Tibial nerve (tissue), 4 donors: Measurements from ENCODE around the gene ZBTB48. TPM values are rescaled to one million over a fixed set of nuclear protein-coding genes. Genes with fewer than 3 reads are reported as not detected.

Experiments used
- DNase-seq, 2 donors: peaks; one replicate each; pipeline ENCODE4 v3.0.0-alpha.2; 2019; ENCODE audit warnings: low spot score in 2 of 2
- H3K27ac ChIP-seq, 4 donors: fragments of 200-600 bp; sonication (generic) in 3 of 4; one replicate each; pipeline ENCODE4 v1.5.1; 2017 to 2019; ENCODE audit warnings: mild to moderate bottlenecking in 1 of 4
- H3K27me3 ChIP-seq, 2 donors: fragments of 200-600 bp; sonication (generic) in 1 of 2; one replicate each; pipeline versions ENCODE4 v1.5.1 to v1.6.0; 2017 to 2019
- H3K36me3 ChIP-seq, 3 donors: fragments of 200-600 bp; sonication (generic); one replicate each; pipeline ENCODE4 v1.5.1; 2018 to 2019
- H3K4me1 ChIP-seq, 4 donors: fragments of 200-600 bp; sonication (generic) in 3 of 4; one replicate each; pipeline ENCODE4 v1.5.1; 2017 to 2019
- H3K4me3 ChIP-seq, 4 donors: fragments of 200-600 bp; sonication (generic) in 3 of 4; one replicate each; pipeline ENCODE4 v1.5.1; 2017 to 2019; ENCODE audit warnings: mild to moderate bottlenecking in 1 of 4, moderate library complexity in 1 of 4
- H3K9me3 ChIP-seq, 4 donors: fragments of 200-600 bp; sonication (generic) in 3 of 4; one replicate each; pipeline ENCODE4 v1.5.1; 2017 to 2019
- CTCF ChIP-seq, 5 experiments: fragments of 200-600 bp in 3 of 5; fragments of 450-650 bp in 2 of 5; sonication (generic) in 3 of 5; IDR thresholded peaks; one replicate each; pipeline ENCODE4 v1.5.1; 2016 to 2019; ENCODE audit warnings: antibody characterized with exemption in 5 of 5, mild to moderate bottlenecking in 3 of 5, moderate library complexity in 2 of 5
- EP300 ChIP-seq, 2 donors: sonication (generic); formaldehyde crosslinking; IDR thresholded peaks; one replicate each; pipeline ENCODE4 v1.6.1; 2017; ENCODE audit warnings: antibody characterized with exemption in 2 of 2, mild to moderate bottlenecking in 1 of 2
- POLR2A ChIP-seq, 2 donors: fragments of 450-650 bp; IDR thresholded peaks; one replicate each; pipeline ENCODE4 v1.6.1; 2017; ENCODE audit warnings: antibody characterized with exemption in 2 of 2, mild to moderate bottlenecking in 2 of 2, moderate library complexity in 2 of 2
- WGBS, 2 donors: methylation state at CpG; one replicate each; pipeline ENCODE4 v1.1.5; 2018; 5-methylcytosine and 5-hydroxymethylcytosine counted together
- small RNA-seq: library from RNA; depleted of rRNA; stranded (forward); fragments of <200 nt; gene quantifications from one replicate; pipeline ENCODE3, GENCODE V24; 2016
- total RNA-seq, 4 donors: library from RNA; depleted of rRNA; stranded (reverse); fragments of >200 nt; gene quantifications; one replicate each; pipeline ENCODE4 v1.1.0, GENCODE V29; 2016

Gene ZBTB48
- total RNA-seq, 4 donors from 2014 or later = 27.5 to 41.1 (median 33.6) TPM

DNA sequence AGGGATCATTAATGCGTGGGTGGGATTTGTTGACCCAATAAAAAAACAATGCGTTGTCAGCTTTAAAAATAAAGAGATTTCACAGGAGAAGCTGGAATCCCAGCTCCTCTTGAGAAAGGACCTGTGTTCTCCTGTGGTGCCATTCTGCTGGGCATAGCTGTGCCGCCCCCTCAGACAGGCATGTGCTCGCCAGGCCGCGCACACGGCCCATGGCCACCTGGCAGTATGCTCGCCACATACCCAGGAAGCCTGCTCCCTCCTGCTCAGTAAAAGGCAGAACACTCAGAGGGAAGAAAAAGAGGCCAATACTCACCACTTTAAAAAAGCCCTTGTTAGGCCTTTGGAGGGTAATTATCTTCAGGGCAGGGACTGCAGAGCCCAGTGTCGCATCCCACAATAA lies 58.0 kb downstream of the ZBTB48 start:
- peaks cover 0 to 92% (median 7%) of the 10 kb centered on the region in 3 donors for H3K36me3 ChIP-seq
- DNase-seq = no peak
- TF ChIP-seq CTCF (IDR thresholded peaks at IDR 0.05) = no peak
- no peak for TF ChIP-seq EP300 (IDR thresholded peaks at IDR 0.05)
- no peak for TF ChIP-seq POLR2A (IDR thresholded peaks at IDR 0.05)
- no peak overlapping the region for H3K4me3 ChIP-seq
- no peaks in the 10 kb centered on the region for H3K27me3 ChIP-seq
- peak overlapping the region in 2 of 4 donors; percentile 27 to 42 for H3K27ac ChIP-seq
- H3K9me3 ChIP-seq = no peaks in the 10 kb centered on the region
- WGBS, 2 donors = 70 to 79% methylated on average over 9 of the region's 9 CpGs
- peaks cover 0 to 10% (median 0%) of the 10 kb centered on the region in 4 donors for H3K4me1 ChIP-seq

- Histone ChIP-seq H3K27ac (peak overlapping the region in 2 of 4 donors; percentile 27 to 57), H3K9me3 (no peaks in the 10 kb centered on the region), H3K4me1 (peaks cover 0 to 10% (median 0%) of the 10 kb centered on the region in 4 donors), H3K4me3 (no peak overlapping the region), H3K27me3 (no peaks in the 10 kb centered on the region), H3K36me3 (peaks cover 0 to 92% (median 5%) of the 10 kb centered on the region in 3 donors)
- DNase-seq = peak; percentile 71 to 77
- TF ChIP-seq EP300 (IDR thresholded peaks at IDR 0.05) (peak in 1 of 2 donors; percentile 29), CTCF (IDR thresholded peaks at IDR 0.05) (no peak), POLR2A (IDR thresholded peaks at IDR 0.05) (no peak)
- 58 to 79% methylated on average over 18 of the region's 18 CpGs for WGBS, 2 donors
Observed at GRCh38 chr1:6638226-6638625, 58.4 kb downstream of the ZBTB48 start.

Small RNA genes within 50 kb of the gene (small RNA-seq; reads per million reads assigned to genes)
- not detected for gene RNU6-731P

Other genes starting within 250 kb of the ZBTB48 start
- 10 to 100 TPM; 18.6 to 29.4 (median 23.2) TPM for gene ACOT7, start 186.2 kb upstream of the ZBTB48 start, total RNA-seq
- gene HES2, start 160.1 kb upstream of the ZBTB48 start, total RNA-seq = not detected
- gene ESPN, start 155.2 kb upstream of the ZBTB48 start, total RNA-seq = 1 to 10 TPM in 3 of 4 donors, under 1 TPM in 1; 0.60 to 6.1 (median 1.7) TPM
- gene TNFRSF25, start 113.8 kb upstream of the ZBTB48 start, total RNA-seq = 10 to 100 TPM; 32.3 to 79.8 (median 53.4) TPM
- 10 to 100 TPM; 25.6 to 40.8 (median 30.8) TPM for gene PLEKHG5, start 88.3 kb upstream of the ZBTB48 start, total RNA-seq
- 10 to 100 TPM; 17.9 to 30.9 (median 26.0) TPM for gene NOL9, start 25.5 kb upstream of the ZBTB48 start, total RNA-seq
- gene TAS1R1, start 24.7 kb upstream of the ZBTB48 start, total RNA-seq = under 1 TPM in 2 of 4 donors, not detected in 2; 0.22 to 0.78 TPM
- 10 to 100 TPM; 59.4 to 79.2 (median 72.5) TPM for gene KLHL21, start 22.9 kb downstream of the ZBTB48 start, total RNA-seq
- gene PHF13, start 33.7 kb downstream of the ZBTB48 start, total RNA-seq = 10 to 100 TPM; 12.9 to 17.7 (median 15.7) TPM
- 10 to 100 TPM; 35.0 to 39.8 (median 37.1) TPM for gene THAP3, start 44.9 kb downstream of the ZBTB48 start, total RNA-seq
- 10 to 100 TPM; 24.9 to 36.9 (median 31.7) TPM for gene DNAJC11, start 121.8 kb downstream of the ZBTB48 start, total RNA-seq
- 100 to 1,000 TPM in 2 of 4 donors, 10 to 100 TPM in 2; 41.8 to 104 (median 87.2) TPM for gene CAMTA1, start 205.5 kb downstream of the ZBTB48 start, total RNA-seq